K562 (cell line): ENCODE results near the gene FAM227A. TPM values are rescaled to one million over a fixed set of nuclear protein-coding genes. Genes with fewer than 3 reads are reported as not detected.

Experiments
- ARID4B ChIP-seq: sonication (generic); formaldehyde crosslinking; IDR thresholded peaks from 2 replicates; pipeline ENCODE4 v1.8.0; 2022; ENCODE audit warnings: mild to moderate bottlenecking, missing genetic modification reagents
- CBX5 ChIP-seq: IDR thresholded peaks from 2 replicates; pipeline ENCODE4 v1.6.1; 2014; ENCODE audit warnings: low read depth, borderline replicate concordance
- CXXC5 ChIP-seq: fragments of 250-450 bp; sonication (Bioruptor Pico); IDR thresholded peaks from 2 replicates; pipeline ENCODE4 v1.8.0; 2022; ENCODE audit warnings: inconsistent platforms, mild to moderate bottlenecking, moderate library complexity
- JUNB ChIP-seq: fragments of 450-650 bp; formaldehyde crosslinking; conservative IDR thresholded peaks from 2 replicates; pipeline ENCODE4 v1.4.0; 2020; ENCODE audit warnings: mild to moderate bottlenecking
- L3MBTL2 ChIP-seq: fragments of 450-650 bp; IDR thresholded peaks from 2 replicates; pipeline ENCODE4 v1.6.1; 2016; ENCODE audit warnings: mild to moderate bottlenecking, moderate library complexity
- MAX ChIP-seq: sonication (generic); formaldehyde crosslinking; IDR thresholded peaks from 2 replicates; pipeline ENCODE4 v1.9.0; 2022; ENCODE audit warnings: mild to moderate bottlenecking, missing genetic modification reagents
- NEUROD1 ChIP-seq: fragments of 150-350 bp; IDR thresholded peaks from 2 replicates; pipeline ENCODE4 v1.6.1; 2014; ENCODE audit warnings: borderline replicate concordance, low read length, low read depth; ENCODE audit not compliant: partially characterized antibody
- POLR2H ChIP-seq: IDR thresholded peaks from 2 replicates; pipeline ENCODE4 v1.6.1; 2016; ENCODE audit warnings: missing genetic modification characterization, low read depth, mild to moderate bottlenecking, control low read depth, missing compliant biosample characterization, moderate library complexity
- RB1 ChIP-seq: fragments of 450-650 bp; IDR thresholded peaks from 2 replicates; pipeline ENCODE4 v1.6.1; 2017; ENCODE audit warnings: low read depth, mild to moderate bottlenecking
- THAP12 ChIP-seq: fragments of 250-450 bp; sonication (Bioruptor Pico); IDR thresholded peaks from 2 replicates; pipeline ENCODE4 v1.9.0; 2021; ENCODE audit warnings: mild to moderate bottlenecking, inconsistent platforms
- ZEB2 ChIP-seq: fragments of 450-650 bp; IDR thresholded peaks from 2 replicates; pipeline ENCODE4 v1.6.1; 2016
- ZNF76 ChIP-seq: fragments of 250-450 bp; sonication (Bioruptor Pico); IDR thresholded peaks from 2 replicates; pipeline ENCODE4 v1.4.0; 2020; ENCODE audit warnings: mild to moderate bottlenecking, moderate library complexity, borderline replicate concordance
- polyA plus RNA-seq, 8 experiments: library from polyadenylated mRNA; depleted of rRNA in 4 of 8; stranded (reverse) in 5 of 8; unstranded in 3 of 8; fragments of >200 nt; fragmentation: Nextera tagmentation in 2 of 8; fragmentation: Illumina TruSeq in 1 of 8; extraction: Ambion mirVana in 2 of 8; extraction: Trizol in 1 of 8; gene quantifications; 2 replicates each; pipeline versions ENCODE4 v1.2.1 to v1.2.3, GENCODE V29; 2011 to 2014; ENCODE audit warnings: inconsistent platforms in 1 of 8, missing spikeins in 1 of 8
- total RNA-seq, 7 experiments: library from RNA; depleted of rRNA in 6 of 7; stranded (reverse); fragments of >200 nt in 6 of 7; fragmentation: Illumina TruSeq in 2 of 7; extraction: Trizol in 2 of 7; gene quantifications; 2 replicates each; pipeline versions ENCODE4 v1.2.1 to v1.2.3, GENCODE V29; 2011 to 2021; ENCODE audit warnings: low replicate concordance in 1 of 7
- TF ChIP-seq, protein P1 (sequence below), 3 experiments: fragments of 200-800 bp in 1 of 3; fragments of 250-450 bp in 1 of 3; fragments of 450-650 bp in 1 of 3; sonication (Bioruptor Pico) in 1 of 3; sonication (Bioruptor generic) in 1 of 3; formaldehyde crosslinking in 1 of 3; IDR thresholded peaks; 2 replicates each; pipeline versions ENCODE4 v1.6.1 to v1.8.0; 2016 to 2022; ENCODE audit warnings: mild to moderate bottlenecking in 2 of 3, missing genetic modification characterization in 2 of 3, missing compliant biosample characterization in 1 of 3, moderate library complexity in 1 of 3

The FAM227A gene
- total and polyA plus RNA-seq, 9 of the 15 experiments (the other 6 are each of a cell fraction or from before 2014, with no cell fraction given) = 0.10 to 2.2 (median 0.83) TPM

- TF ChIP-seq THAP12 (CRISPR knock-in tag) (peak; percentile 80; the same call in 1 of the 2 replicates), ZNF76 (no peak), NEUROD1 (peak; percentile 42), JUNB (CRISPR knock-in tag) (peak; percentile 97), ARID4B (peak; percentile 37; the same call in 1 of the 2 replicates), RB1 (peak; percentile 85), CXXC5 (peak; percentile 92), CBX5 (0 out of 2 replicates have a peak, but pooled peaks have one; percentile 12), POLR2H (tag) (peak; percentile 57; the same call in 1 of the 2 replicates), MAX (CRISPR knock-in tag) (peak; percentile 54), ZEB2 (peak; percentile 88), L3MBTL2 (peak; percentile 59; the same call in 1 of the 2 replicates)
- TF ChIP-seq, protein P1, sequence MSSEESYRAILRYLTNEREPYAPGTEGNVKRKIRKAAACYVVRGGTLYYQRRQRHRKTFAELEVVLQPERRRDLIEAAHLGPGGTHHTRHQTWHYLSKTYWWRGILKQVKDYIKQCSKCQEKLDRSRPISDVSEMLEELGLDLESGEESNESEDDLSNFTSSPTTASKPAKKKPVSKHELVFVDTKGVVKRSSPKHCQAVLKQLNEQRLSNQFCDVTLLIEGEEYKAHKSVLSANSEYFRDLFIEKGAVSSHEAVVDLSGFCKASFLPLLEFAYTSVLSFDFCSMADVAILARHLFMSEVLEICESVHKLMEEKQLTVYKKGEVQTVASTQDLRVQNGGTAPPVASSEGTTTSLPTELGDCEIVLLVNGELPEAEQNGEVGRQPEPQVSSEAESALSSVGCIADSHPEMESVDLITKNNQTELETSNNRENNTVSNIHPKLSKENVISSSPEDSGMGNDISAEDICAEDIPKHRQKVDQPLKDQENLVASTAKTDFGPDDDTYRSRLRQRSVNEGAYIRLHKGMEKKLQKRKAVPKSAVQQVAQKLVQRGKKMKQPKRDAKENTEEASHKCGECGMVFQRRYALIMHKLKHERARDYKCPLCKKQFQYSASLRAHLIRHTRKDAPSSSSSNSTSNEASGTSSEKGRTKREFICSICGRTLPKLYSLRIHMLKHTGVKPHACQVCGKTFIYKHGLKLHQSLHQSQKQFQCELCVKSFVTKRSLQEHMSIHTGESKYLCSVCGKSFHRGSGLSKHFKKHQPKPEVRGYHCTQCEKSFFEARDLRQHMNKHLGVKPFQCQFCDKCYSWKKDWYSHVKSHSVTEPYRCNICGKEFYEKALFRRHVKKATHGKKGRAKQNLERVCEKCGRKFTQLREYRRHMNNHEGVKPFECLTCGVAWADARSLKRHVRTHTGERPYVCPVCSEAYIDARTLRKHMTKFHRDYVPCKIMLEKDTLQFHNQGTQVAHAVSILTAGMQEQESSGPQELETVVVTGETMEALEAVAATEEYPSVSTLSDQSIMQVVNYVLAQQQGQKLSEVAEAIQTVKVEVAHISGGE (CRISPR knock-in tag; IDR thresholded peaks at IDR 0.05) = 0 out of 6 replicates have a peak, but pooled peaks of 1 of the 3 experiments have one; percentile 39
Measured at GRCh38 chr22:38700789-38701628, 44.8 kb upstream of the FAM227A start, which contains the start of gene JOSD1 (continued).
